Neural progenitor cell (in vitro differentiated cells): ENCODE results near the gene NDUFA8. TPM values are rescaled to one million over a fixed set of nuclear protein-coding genes. Genes with fewer than 3 reads are reported as not detected.
A peak's percentile ranks its signal among the peaks of the same experiment; 100 is the strongest.

Source experiments
- DNase-seq: peaks from one replicate; pipeline ENCODE4 v3.0.0-alpha.2; 2016; ENCODE audit warnings: low spot score
- H2AFZ ChIP-seq: fragments of 200-600 bp; sonication (generic); replicated peaks from 2 replicates; pipeline ENCODE4 v1.6.1; 2016; ENCODE audit warnings: antibody characterized with exemption
- H3F3A ChIP-seq: fragments of 200-600 bp; sonication (generic); 2 replicates; pipeline ENCODE4 v1.6.1; 2016; ENCODE audit warnings: antibody characterized with exemption, low read depth
- H3K27ac ChIP-seq: fragments of 200-600 bp; sonication (generic); 2 replicates; pipeline ENCODE4 v1.5.1; 2016; ENCODE audit warnings: mild to moderate bottlenecking
- H3K27me3 ChIP-seq: fragments of 200-600 bp; sonication (generic); 2 replicates; pipeline ENCODE4 v1.6.1; 2016; ENCODE audit warnings: mild to moderate bottlenecking, moderate library complexity
- H3K36me3 ChIP-seq: fragments of 200-600 bp; sonication (generic); 2 replicates; pipeline ENCODE4 v1.5.1; 2016
- H3K4me1 ChIP-seq: fragments of 200-600 bp; sonication (generic); 2 replicates; pipeline ENCODE4 v1.6.1; 2016; ENCODE audit warnings: mixed run types
- H3K4me2 ChIP-seq: fragments of 200-600 bp; sonication (generic); 2 replicates; pipeline ENCODE4 v1.6.1; 2016
- H3K4me3 ChIP-seq: fragments of 200-600 bp; sonication (generic); 2 replicates; pipeline ENCODE4 v1.5.1; 2016
- H3K79me2 ChIP-seq: fragments of 200-600 bp; sonication (generic); 2 replicates; pipeline ENCODE4 v1.6.1; 2016; ENCODE audit warnings: low read depth
- H3K9ac ChIP-seq: fragments of 200-600 bp; sonication (generic); 2 replicates; pipeline ENCODE4 v1.6.1; 2016
- H3K9me3 ChIP-seq: fragments of 200-600 bp; sonication (generic); 2 replicates; pipeline ENCODE4 v1.5.1; 2016; ENCODE audit warnings: low read depth
- H4K20me1 ChIP-seq: fragments of 200-600 bp; sonication (generic); 2 replicates; pipeline ENCODE4 v1.6.1; 2016; ENCODE audit warnings: low read depth
- H3K27ac Mint-ChIP-seq: 3 replicates; pipeline ENCODE4 v1.8.0; 2021; ENCODE audit warnings: mixed read lengths
- H3K27me3 Mint-ChIP-seq: 2 replicates; pipeline ENCODE4 v1.8.0; 2022; ENCODE audit warnings: low read depth, mild to moderate bottlenecking, inconsistent platforms, moderate library complexity, mixed read lengths; ENCODE audit not compliant: insufficient read depth
- H3K36me3 Mint-ChIP-seq: 3 replicates; pipeline ENCODE4 v1.8.0; 2021; ENCODE audit warnings: mixed read lengths
- H3K4me1 Mint-ChIP-seq: 3 replicates; pipeline ENCODE4 v1.8.0; 2021; ENCODE audit warnings: mixed read lengths
- H3K4me3 Mint-ChIP-seq: 3 replicates; pipeline ENCODE4 v1.8.0; 2021; ENCODE audit warnings: mild to moderate bottlenecking, moderate library complexity, mixed read lengths
- H3K9me3 Mint-ChIP-seq: 3 replicates; pipeline ENCODE4 v1.8.0; 2020; ENCODE audit warnings: mixed read lengths
- EZH2 ChIP-seq: fragments of 200-600 bp; sonication (generic); IDR thresholded peaks from 2 replicates; pipeline ENCODE4 v1.6.1; 2017; ENCODE audit warnings: antibody characterized with exemption, mild to moderate bottlenecking, moderate library complexity
- EZH2phosphoT487 ChIP-seq: fragments of 200-600 bp; sonication (generic); IDR thresholded peaks from 2 replicates; pipeline ENCODE4 v1.6.1; 2017; ENCODE audit warnings: antibody characterized with exemption
- total RNA-seq: library from RNA; depleted of rRNA; stranded (reverse); fragments of >200 nt; gene quantifications from 2 replicates; pipeline ENCODE4 v1.2.3, GENCODE V29; 2015; ENCODE audit warnings: low replicate concordance
- TF ChIP-seq, protein P1 (sequence below): fragments of 200-600 bp; sonication (generic); IDR thresholded peaks from 2 replicates; pipeline ENCODE4 v1.5.1; 2017; ENCODE audit warnings: antibody characterized with exemption, mild to moderate bottlenecking

The NDUFA8 gene
- total RNA-seq, 1 donor from 2014 or later = 49.6 TPM

DNA sequence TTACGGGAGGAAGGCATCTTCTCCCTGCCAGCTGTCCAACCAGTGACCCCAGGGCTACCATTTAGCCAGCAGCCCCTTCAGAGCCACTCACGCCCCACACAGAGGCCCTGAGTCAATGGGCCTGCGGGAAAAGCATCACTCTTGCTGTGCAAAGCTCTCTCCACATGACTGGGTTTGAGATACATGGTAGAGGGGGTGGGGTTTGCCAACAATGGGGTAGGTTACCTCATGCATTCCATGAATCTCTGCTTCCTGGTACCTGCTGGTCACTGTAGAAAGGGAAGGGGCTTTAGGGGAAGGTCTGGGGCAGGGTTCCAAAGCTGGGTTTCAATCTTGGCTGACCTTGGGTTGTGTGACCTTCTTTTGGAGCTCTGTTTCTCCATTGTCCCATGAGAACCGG, 43.5 kb downstream of the NDUFA8 start:
- no peak for TF ChIP-seq EZH2
- no peak for TF ChIP-seq EZH2phosphoT487
- TF ChIP-seq, protein P1, sequence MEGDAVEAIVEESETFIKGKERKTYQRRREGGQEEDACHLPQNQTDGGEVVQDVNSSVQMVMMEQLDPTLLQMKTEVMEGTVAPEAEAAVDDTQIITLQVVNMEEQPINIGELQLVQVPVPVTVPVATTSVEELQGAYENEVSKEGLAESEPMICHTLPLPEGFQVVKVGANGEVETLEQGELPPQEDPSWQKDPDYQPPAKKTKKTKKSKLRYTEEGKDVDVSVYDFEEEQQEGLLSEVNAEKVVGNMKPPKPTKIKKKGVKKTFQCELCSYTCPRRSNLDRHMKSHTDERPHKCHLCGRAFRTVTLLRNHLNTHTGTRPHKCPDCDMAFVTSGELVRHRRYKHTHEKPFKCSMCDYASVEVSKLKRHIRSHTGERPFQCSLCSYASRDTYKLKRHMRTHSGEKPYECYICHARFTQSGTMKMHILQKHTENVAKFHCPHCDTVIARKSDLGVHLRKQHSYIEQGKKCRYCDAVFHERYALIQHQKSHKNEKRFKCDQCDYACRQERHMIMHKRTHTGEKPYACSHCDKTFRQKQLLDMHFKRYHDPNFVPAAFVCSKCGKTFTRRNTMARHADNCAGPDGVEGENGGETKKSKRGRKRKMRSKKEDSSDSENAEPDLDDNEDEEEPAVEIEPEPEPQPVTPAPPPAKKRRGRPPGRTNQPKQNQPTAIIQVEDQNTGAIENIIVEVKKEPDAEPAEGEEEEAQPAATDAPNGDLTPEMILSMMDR = no peak
- Histone ChIP-seq H3K9ac (no peak overlapping the region), H3K27ac (peak overlapping the region; percentile 51), H3K9me3 (no peaks in the 10 kb centered on the region), H2AFZ (peak overlapping the region; percentile 63), H3K79me2 (no peaks in the 10 kb centered on the region), H3K36me3 (no peaks in the 10 kb centered on the region), H3K4me3 (no peak overlapping the region), H3F3A (peaks cover 32% of the 10 kb centered on the region), H4K20me1 (no peaks in the 10 kb centered on the region), H3K27me3 (no peaks in the 10 kb centered on the region), H3K4me1 (peaks cover 42% of the 10 kb centered on the region), H3K4me2 (peak overlapping the region; percentile 66)
- Mint-ChIP-seq H3K27ac (peak overlapping the region; percentile 80), H3K4me3 (no peak overlapping the region), H3K9me3 (no peaks in the 10 kb centered on the region), H3K36me3 (no peaks in the 10 kb centered on the region), H3K27me3 (peaks cover 7% of the 10 kb centered on the region), H3K4me1 (peaks cover 42% of the 10 kb centered on the region)
- DNase-seq = peak; percentile 69

DNA sequence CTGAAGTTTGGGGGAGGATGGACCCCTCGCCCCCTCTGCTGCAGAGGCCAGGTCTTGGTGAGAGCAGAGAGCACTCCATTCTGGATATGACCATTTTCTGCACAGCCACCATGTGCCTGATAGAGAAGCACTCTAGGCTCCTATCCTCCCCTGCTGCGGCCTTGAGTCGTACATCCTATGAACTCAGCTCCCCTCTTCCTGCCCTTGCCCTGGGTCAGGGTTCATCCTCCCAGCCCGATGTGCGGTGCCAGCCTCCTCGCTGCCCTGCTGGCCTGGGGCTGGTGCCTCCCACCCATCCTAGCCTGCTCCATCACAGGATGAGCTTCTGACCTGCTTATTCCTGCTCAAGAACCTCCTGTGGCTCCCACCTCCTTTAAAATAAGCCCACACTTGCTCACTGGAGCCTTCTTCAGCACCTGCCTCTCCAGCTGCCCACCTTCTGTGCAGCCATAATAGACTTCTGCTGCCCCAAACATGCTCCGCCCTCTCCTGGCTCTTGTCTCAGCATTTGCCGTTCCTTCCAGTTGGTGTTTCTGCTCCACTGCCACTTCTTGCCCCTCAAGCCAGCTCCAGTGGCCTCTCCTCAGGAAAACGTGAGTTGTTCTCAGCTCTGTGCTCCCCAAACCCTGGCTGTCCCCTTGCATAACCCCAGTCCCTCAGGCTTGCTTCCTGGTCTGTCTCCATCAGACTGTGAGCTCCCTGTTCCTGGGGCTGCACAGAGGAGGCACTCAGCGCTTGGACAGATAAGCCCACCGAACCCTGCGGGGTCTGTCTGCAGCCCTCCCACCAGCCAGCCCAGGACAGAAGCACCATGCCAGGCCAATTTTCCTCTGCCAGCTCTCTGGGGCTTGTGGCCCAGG, 44.2 kb downstream of the NDUFA8 start:
- peaks cover 42% of the 10 kb centered on the region for H3K4me1 ChIP-seq
- peak overlapping the region; percentile 72 for H2AFZ ChIP-seq
- H3K4me2 ChIP-seq = peak overlapping the region; percentile 66
- no peaks in the 10 kb centered on the region for H3K27me3 ChIP-seq
- H3K79me2 ChIP-seq = no peaks in the 10 kb centered on the region
- H3K27ac ChIP-seq = peak overlapping the region; percentile 51
- H3K36me3 Mint-ChIP-seq = no peaks in the 10 kb centered on the region
- H3K4me3 ChIP-seq = no peak overlapping the region
- H3K27me3 Mint-ChIP-seq = peaks cover 7% of the 10 kb centered on the region
- H3K9ac ChIP-seq = no peak overlapping the region
- TF ChIP-seq EZH2 = no peak
- no peak for TF ChIP-seq EZH2phosphoT487
- TF ChIP-seq, protein P1 = no peak
- no peak for DNase-seq
- H3K4me1 Mint-ChIP-seq = peaks cover 42% of the 10 kb centered on the region
- no peaks in the 10 kb centered on the region for H3K36me3 ChIP-seq
- H3K9me3 Mint-ChIP-seq = no peaks in the 10 kb centered on the region
- H3K9me3 ChIP-seq = no peaks in the 10 kb centered on the region
- no peak overlapping the region for H3K4me3 Mint-ChIP-seq
- no peaks in the 10 kb centered on the region for H4K20me1 ChIP-seq
- peaks cover 32% of the 10 kb centered on the region for H3F3A ChIP-seq
- peak overlapping the region; percentile 80 for H3K27ac Mint-ChIP-seq

DNA sequence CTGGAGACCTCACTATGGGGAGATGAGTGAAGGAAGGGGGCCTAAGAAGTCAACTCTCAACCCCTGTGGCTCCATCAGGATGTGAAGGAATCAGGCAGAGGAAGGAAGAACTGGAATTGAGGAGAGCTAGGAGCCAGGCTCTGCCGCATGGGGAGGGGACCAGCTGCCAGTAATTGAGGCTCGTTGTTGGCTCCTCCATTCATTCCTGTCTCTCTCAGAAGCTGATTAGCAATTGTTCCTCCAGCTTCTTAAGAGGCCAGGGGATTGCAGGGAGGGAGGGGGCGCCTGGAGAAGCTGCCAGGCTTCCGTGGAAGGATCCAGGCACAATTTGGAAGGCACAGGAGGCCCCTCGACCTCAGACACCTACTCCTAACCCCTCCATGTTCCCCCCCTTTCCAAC, 46.0 kb downstream of the NDUFA8 start:
- H3F3A ChIP-seq = peaks cover 32% of the 10 kb centered on the region
- TF ChIP-seq EZH2 (no peak), EZH2phosphoT487 (no peak)
- TF ChIP-seq, protein P1 = no peak
- H3K4me2 ChIP-seq = peak overlapping the region; percentile 66
- H3K4me1 ChIP-seq = peaks cover 42% of the 10 kb centered on the region
- H3K27me3 ChIP-seq = no peaks in the 10 kb centered on the region
- Mint-ChIP-seq H3K36me3 (no peaks in the 10 kb centered on the region), H3K9me3 (no peaks in the 10 kb centered on the region), H3K4me3 (no peak overlapping the region), H3K27ac (peak overlapping the region; percentile 38), H3K27me3 (peaks cover 7% of the 10 kb centered on the region), H3K4me1 (peaks cover 42% of the 10 kb centered on the region)
- no peaks in the 10 kb centered on the region for H3K79me2 ChIP-seq
- H2AFZ ChIP-seq = peak overlapping the region; percentile 63
- H3K9me3 ChIP-seq = no peaks in the 10 kb centered on the region
- no peaks in the 10 kb centered on the region for H4K20me1 ChIP-seq
- DNase-seq = peak; percentile 85
- no peaks in the 10 kb centered on the region for H3K36me3 ChIP-seq
- peak overlapping the region; percentile 26 for H3K4me3 ChIP-seq
- H3K9ac ChIP-seq = no peak overlapping the region
- H3K27ac ChIP-seq = peak overlapping the region; percentile 85
